ENCODE measurements around the gene FADS6. TPM values are rescaled to one million over a fixed set of nuclear protein-coding genes. Genes with fewer than 3 reads are reported as not detected.

The FADS6 gene
- total RNA-seq, 1 experiment from 2014 or later: 1.2 TPM

DNA sequence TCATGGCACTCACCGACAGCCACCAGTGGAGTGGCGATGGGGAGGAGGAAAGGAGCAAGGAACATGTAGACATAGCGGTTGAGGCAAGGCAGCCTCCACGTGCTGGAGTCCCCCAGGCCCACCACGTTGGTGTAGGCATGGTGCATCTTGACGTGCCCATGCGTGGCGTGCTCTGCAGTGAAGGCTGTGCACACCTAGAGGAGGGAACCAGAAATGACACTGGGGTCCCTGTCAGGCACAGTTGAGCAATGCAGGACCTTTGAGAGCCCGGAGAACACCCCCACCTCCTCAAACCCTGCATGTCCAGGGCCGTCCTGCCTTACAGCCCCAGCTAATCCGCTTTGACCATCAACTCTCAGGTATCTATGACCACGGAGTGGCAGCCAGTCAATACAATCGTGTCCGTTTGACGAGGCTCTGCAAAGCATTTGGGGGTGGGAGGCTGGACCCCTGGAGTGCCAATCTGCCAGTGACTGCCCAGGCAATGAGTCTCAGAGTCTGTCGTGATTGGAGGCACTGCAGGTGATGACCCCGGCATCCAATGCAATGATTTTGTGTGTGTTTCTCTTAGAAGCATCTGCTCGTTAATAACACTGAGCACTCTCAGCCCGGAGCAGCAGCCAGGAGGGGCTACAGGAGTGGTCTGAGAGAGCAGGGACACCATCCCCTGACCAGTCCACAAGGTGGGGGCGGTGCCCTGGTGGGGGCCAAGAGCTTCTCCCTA lies 10.8 kb downstream of the FADS6 start:
- no peak overlapping the region for H4K5ac ChIP-seq (ENCODE audit: insufficient read length, low read depth, low read length)
- H2BK12ac ChIP-seq (ENCODE audit: insufficient read length, low read depth, low read length): no peak overlapping the region
- no peak overlapping the region for H2BK20ac ChIP-seq (ENCODE audit: low read depth, low read length, poor library complexity, severe bottlenecking)
- no peak overlapping the region for H4K8ac ChIP-seq (replicated peaks; ENCODE audit: insufficient read length, low read depth, low read length)
- H3K27ac ChIP-seq (ENCODE audit: insufficient read length, low read depth, low read length): no peak overlapping the region
- Mint-ChIP-seq H3K9me3 (no peaks in the 10 kb centered on the region), H3K4me3 (no peak overlapping the region), H3K27ac (no peak overlapping the region), H3K27me3 (ENCODE audit: low read depth) (peaks cover 50% of the 10 kb centered on the region), H3K36me3 (ENCODE audit: insufficient read depth in 1 of 3, low read depth in 3 of 3) (no peaks in the 10 kb centered on the region), H3K4me1 (peaks cover 12 to 20% of the 10 kb centered on the region in 2 experiments)
- H3K4me2 ChIP-seq (ENCODE audit: insufficient read depth, insufficient read length, low read length): no peak overlapping the region
- no peak overlapping the region for H3K18ac ChIP-seq (ENCODE audit: insufficient read length, low read depth, low read length)
- H3K14ac ChIP-seq (ENCODE audit: insufficient read depth, low read length): no peak overlapping the region; the same call in 1 of the 2 replicates
- no peak overlapping the region for H2BK15ac ChIP-seq (ENCODE audit: low read depth, low read length)
- H4K20me1 ChIP-seq (ENCODE audit: control insufficient read depth, insufficient read depth, insufficient read length): no peaks in the 10 kb centered on the region
- H3K79me2 ChIP-seq (ENCODE audit: insufficient read depth, low read length): no peaks in the 10 kb centered on the region
- no peak overlapping the region for H3K4ac ChIP-seq (ENCODE audit: low read depth, low read length)
- H3K79me1 ChIP-seq (ENCODE audit: insufficient read depth, low read depth, low read length, poor library complexity, severe bottlenecking): no peaks in the 10 kb centered on the region
- H3K56ac ChIP-seq (ENCODE audit: insufficient read length, low read depth, low read length): no peak overlapping the region
- TF ChIP-seq, protein P1, sequence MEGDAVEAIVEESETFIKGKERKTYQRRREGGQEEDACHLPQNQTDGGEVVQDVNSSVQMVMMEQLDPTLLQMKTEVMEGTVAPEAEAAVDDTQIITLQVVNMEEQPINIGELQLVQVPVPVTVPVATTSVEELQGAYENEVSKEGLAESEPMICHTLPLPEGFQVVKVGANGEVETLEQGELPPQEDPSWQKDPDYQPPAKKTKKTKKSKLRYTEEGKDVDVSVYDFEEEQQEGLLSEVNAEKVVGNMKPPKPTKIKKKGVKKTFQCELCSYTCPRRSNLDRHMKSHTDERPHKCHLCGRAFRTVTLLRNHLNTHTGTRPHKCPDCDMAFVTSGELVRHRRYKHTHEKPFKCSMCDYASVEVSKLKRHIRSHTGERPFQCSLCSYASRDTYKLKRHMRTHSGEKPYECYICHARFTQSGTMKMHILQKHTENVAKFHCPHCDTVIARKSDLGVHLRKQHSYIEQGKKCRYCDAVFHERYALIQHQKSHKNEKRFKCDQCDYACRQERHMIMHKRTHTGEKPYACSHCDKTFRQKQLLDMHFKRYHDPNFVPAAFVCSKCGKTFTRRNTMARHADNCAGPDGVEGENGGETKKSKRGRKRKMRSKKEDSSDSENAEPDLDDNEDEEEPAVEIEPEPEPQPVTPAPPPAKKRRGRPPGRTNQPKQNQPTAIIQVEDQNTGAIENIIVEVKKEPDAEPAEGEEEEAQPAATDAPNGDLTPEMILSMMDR (conservative IDR thresholded peaks at IDR 0.05): no peak; the same call in 2 of the 3 replicates
- no peak overlapping the region for H4K91ac ChIP-seq (ENCODE audit: insufficient read length, low read depth, low read length)
- H3T11ph ChIP-seq (ENCODE audit: low read length): no peak overlapping the region
- H2AFZ ChIP-seq (ENCODE audit: low read length): no peak overlapping the region
- no peak overlapping the region for H2AK5ac ChIP-seq (ENCODE audit: insufficient read length, low read length)
- no peaks in the 10 kb centered on the region for H3K9me3 ChIP-seq (ENCODE audit: control insufficient read depth, low read depth, low read length)
- no peaks in the 10 kb centered on the region for H3K23me2 ChIP-seq (ENCODE audit: insufficient read length, low read depth, low read length, poor library complexity, severe bottlenecking)
- H3K23ac ChIP-seq (ENCODE audit: insufficient read length, low read depth, low read length): no peak overlapping the region
- DNase-seq: no peak
- WGBS (ENCODE audit: extremely low coverage, insufficient read length, low lambda C conversion rate): no CpG with 5 or more reads among the region's 20 CpGs
- H2BK120ac ChIP-seq (ENCODE audit: low read depth, low read length, poor library complexity, severe bottlenecking): no peak overlapping the region
- no peaks in the 10 kb centered on the region; the same call in 1 of the 2 replicates for H3K27me3 ChIP-seq (ENCODE audit: insufficient read depth, low read length)
- no peak overlapping the region for H2BK5ac ChIP-seq (ENCODE audit: insufficient read length, low read length)
- H3K9ac ChIP-seq (ENCODE audit: extremely low read depth, insufficient read length, low read length): no peak overlapping the region
- H3K4me1 ChIP-seq (ENCODE audit: insufficient read depth, low read length): no peaks in the 10 kb centered on the region; the same call in 1 of the 2 replicates
